AG08396 (cell line): ENCODE results near the gene KHDC1.
"Not testable (repeated sequence)": the region's sequence is repeated elsewhere in the genome, so short reads cannot be mapped to it uniquely, and the experiment has no call there.

Experiments used
- DNase-seq: peaks from one replicate; pipeline ENCODE4 v3.0.0; 2012; ENCODE audit warnings: low spot score, mixed read lengths

The KHDC1 gene, protein sequence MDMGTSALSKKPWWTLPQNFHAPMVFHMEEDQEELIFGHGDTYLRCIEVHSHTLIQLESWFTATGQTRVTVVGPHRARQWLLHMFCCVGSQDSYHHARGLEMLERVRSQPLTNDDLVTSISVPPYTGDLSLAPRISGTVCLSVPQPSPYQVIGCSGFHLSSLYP

DNA sequence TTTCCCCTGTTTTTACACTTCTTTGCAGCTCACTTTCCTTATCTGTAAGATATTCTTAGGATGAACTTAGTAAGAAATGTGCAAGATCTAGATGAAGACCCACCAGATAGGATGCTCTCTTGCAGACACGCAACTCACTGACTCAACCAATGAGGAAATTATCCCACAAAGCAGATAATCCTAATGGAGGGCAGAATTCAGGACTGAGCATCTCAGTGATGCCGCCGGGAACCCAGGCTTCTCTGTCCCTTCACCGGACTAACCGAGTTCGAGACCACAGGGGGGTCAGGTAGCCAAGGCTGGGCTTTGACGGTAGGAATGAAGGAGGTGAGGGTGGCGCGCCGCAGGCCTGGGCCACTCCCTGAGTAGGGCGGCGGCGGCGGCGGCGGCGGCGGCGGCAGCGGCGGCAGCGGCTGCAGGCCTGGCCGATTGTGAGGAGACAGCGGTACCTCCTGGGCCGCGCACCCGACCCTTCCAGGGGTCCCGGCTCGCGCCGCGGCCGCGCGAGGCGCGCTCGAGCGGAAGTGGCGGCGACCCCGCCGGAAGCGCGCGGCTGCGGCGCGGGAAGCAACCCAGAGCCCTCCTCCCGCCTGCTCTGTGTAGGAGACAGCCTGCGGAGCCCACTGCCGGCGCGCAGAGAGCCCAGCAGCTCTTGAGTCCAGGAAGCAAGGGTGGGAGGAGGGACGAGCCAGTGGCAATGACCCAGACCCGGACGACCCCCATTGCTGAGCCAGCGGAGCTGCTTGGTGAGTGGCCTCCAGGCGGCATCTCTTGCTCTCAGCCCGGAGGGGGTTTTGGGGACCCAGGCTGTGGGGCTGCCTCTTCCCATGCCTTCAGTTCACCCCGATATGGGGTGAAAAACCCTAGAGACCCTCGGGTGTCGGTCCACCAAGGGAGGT lies at the start of gene KHDC1:
Gene KHDC1, minus strand, starts transcription at position 526 of the 899 bp plus-strand sequence. CDS start 20,679 bp downstream, outside the sequence.
- DNase-seq = peak; percentile 83

DNA sequence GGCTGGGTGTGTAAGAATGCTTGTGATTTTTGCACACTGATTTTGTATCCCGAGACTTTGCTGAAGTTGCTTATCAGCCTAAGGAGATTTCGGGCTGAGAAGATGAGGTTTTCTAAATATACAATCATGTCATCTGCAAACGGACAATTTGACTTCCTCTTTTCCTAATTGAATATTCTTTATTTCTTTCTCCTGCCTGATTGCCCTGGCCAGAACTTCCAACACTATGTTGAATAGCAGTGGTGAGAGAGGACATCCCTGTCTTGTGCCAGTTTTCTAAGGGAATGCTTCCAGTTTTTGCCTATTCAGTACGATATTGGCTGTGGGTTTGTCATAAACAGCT lies 47.5 kb upstream of the KHDC1 start:
- DNase-seq = not testable (repeated sequence)

DNA sequence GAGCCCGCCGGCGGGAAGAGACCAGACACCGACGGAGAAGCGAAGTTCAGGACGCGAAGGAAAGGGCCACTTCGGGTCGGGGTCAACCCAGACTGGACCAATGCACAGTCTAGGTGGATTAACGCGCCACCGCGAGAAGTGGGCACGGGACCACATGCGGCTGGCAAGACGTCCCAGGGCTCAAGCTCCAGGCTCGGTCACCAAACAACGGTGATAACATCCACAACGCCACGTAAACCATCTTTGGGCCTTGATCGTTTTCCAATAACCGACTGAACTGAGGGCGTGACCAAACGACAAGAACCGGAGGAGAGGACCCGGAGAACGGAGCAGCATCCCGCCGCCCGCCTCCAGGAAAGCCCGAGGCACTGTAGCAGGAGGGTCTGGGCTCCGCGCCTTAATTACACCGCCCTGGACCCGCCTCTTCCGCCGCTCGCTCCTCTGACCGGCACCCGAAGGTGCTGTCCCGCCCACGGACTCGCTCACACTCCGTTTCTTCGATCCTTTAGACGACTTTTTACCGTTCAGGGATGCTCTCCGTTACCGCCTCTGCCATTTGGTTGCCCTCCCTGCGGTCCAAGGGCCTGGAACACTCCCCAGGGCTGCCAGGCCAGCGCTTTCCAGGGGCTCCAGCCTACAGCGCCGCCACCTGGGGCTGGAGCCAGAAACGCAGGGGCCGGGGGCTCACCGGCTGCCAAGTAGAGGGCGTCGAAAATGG lies 46.9 kb upstream of the KHDC1 start:
- peak; percentile 85 for DNase-seq

DNA sequence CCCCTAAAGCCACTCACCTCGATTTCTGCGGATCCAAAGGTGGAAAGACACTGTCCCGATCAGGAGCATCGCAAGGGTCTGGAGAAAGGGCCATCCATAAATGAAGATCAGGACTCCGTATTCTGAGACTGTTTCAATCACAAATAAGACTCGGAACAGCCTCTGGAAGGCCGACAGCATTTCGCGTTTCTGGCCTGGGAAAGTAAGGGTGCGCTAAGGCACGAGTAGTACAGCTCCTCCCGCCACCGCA lies 46.5 kb upstream of the KHDC1 start:
- no peak for DNase-seq

DNA sequence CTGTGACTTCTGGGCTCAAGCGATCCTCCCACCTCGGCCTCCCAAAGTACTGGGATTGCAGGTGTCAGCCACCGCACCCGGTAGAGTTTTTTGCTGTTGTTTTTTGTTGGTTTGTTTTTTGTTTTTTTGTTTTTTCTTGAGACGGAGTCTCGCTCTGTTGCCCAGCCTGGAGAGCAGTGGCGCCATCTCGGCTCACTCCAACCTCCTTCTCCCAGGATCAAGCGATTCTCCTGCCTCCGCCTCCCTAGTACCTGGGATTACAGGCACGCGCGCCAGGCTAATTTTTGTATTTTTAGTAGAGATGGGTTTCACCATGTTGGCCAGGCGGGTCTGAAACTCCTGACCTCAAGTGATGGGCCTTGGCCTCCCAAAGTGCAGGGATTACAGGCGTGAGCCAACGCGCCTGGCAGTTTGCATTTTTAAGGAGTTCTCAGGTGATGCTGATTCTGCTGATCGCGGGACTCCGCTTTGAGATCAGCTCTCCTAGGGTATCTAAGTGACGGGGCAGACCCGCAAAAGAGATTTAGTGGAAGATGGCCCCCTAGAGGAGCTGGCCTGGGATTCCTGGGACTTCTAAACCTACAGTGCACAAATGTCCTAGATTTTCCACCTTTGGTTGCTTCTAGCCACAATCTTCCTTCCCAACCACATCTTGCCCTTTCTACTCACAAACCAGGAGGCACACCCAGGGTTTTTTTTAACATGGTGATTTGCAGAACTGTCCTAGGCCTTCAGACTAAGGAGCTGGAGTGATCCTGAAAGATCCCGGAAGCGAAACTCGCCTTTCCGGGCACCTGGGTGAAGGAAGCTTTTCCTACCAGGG lies 45.9 kb upstream of the KHDC1 start:
- DNase-seq = no peak

DNA sequence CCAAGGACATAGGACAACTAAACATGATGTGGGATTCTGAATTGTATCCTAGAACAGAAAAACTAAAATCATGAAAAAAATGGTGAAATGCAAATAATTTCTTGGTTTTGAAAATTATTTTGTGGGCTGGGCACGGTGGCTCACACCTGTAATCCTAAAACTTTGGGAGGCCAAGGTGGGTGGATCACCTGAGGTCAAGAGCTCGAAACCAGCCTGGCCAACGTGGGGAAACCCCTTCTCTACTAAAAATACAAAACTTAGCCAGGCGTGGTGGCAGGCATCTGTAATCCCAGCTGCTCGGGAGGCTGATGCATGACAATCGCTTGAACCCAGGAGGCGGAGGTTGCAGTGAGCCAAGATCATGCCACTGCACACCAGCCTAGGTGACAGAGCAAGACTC lies 40.8 kb upstream of the KHDC1 start:
- DNase-seq = not testable (repeated sequence)

DNA sequence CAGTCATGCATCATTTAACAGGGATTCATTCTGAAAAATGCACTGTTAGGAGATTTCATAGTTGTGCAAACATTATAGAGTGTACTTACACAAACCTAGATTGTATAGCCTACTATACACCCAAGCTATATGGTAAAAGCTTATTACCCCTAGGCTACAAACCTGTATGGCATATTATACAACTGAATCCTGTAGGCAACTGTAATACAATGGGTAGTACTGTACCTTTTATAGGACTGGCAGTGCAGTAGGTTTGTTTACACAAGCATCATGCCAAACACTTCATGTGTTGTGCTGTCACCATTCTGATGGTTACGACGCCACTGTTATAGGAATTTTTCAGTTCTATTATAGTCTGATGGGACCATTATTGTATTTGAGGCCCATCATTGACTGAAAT lies 39.3 kb upstream of the KHDC1 start:
- DNase-seq = no peak

DNA sequence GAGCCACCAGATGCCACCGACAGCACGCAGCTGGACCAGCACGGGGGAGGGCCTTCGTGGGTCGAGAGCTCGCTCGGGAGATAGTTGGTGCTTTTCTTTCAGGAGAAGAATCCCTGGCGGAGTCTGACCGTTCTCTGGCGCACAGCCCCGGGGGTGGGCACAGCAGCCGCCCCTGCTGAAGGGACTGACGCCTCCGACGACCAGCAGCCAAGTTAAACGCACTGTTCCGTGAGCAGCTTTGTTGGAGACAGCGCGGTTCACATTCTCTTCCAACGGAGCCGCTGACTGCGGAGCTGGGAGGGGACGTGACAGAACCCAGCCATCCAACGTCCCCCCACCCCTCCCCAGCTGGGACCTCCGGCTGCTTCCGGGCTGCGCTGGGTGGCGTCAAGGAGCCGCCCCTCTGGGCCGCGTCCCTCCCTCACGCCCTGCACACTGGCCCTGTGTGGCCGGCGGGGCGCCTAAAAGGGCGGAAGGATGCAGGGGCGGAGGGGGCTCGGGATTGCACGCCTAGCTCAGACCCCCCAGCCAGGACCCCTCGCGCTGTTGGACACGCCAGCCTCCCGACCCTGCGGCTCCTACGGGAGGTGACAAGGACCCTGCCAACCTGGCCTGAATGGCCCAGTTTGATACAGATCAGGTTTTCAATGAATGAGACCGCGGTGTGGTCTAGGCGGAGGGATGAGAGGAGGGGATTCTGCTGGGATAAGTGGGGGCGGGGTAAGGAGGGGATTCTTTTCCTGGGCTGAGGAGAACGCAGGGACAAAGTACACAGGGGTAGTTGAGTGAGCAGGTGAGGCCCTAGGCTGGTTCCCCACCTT lies 36.4 kb upstream of the KHDC1 start:
- no peak for DNase-seq

DNA sequence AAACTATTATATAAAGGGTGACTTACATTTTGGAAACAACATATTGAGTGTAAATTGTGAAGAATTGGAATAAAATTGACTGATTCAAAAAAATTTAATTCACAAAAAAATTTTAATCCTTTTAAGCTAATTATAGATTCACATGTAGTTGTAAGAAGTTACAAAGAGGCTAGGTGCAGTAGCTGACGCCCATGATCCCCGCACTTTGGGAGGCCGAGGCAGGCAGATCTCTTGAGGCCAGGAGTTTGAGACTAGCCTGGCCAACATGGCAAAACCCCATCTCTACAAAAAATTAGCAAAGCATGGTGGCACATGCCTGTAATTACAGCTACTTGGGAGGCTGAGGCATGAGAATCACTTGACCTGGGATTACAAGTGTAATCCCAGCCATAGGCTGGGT lies 30.3 kb upstream of the KHDC1 start:
- DNase-seq = no peak

DNA sequence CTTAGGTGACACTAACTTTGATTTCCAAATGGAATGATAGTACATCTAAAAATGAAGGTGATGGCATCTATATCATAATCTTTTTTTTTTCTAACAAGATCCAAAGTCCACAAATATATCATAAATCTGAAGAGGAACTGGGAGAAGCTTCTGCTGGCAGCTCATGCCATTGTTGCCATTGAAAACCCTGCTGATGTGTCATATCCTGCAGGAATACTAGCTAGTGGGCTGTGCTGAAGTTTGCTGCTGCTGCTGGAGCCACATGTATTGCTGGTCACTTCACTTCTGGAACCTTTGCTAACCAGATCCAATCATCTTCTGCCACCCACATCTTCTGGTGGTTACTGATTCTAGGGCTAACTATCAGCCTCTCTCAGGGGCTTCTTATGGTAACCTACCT lies 27.4 kb upstream of the KHDC1 start:
- DNase-seq = no peak

DNA sequence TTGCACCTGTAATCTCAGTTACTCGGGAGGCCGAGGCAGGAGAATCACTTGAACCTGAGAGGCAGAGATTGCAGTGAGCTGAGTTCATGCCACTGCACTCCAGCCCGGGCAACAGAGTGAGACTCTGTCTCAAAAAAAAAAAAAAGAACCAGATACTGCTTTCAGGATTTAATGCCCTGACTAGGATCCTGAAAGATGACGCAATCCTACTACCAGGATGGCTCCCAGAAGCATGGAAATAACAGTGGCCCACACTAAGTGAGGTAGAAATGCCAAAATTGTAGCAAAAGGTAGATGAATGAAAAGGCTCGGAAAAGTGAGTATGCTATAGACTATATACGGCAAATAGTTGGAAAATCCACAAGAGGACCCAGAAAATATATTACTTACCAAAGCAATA lies 23.8 kb upstream of the KHDC1 start:
- DNase-seq = no peak

DNA sequence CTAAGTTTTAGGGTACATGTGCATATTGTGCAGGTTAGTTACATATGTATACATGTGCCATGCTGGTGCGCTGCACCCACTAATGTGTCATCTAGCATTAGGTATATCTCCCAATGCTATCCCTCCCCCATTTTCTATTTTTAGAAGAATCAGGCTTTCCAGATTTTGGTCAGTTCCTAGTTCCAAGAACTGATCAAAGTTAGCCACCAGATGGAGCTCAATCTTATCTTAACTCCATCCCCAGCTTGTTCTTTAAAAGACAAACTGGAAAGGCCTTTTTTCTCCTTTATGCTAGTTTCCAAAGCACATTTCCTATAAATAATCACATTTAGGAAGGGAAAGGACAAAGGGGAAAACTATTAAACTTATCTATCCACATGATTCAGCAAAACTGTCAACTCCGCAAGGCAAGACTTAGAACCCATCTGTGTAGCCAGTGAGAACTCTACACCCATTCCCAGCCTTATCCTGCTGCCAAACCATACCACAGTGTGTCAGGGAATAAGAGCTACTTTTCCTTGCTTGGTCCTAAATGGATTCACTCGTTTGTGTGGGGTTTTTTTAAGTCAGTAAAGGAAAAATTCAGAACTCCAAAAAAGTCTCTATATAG lies 22.8 kb upstream of the KHDC1 start:
- peak; percentile 77 for DNase-seq

DNA sequence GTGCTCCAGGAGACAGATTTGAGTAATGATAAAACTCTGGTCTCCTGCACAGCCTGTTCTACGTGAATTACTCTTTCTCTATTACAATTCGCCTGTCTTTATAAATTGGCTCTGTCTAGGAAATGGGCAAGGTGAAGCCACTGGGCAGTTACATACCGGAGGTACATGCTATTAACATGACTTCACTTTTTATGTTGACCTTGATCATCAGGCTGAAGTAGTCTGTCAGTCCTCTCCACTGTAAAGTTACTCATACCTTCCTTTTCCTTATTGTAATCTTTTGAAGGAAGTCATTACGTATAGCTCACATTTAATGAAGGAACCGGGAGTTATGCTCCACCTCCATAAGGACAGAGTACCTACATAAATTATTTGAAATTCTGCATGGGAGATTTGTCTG lies 19.9 kb upstream of the KHDC1 start:
- no peak for DNase-seq

DNA sequence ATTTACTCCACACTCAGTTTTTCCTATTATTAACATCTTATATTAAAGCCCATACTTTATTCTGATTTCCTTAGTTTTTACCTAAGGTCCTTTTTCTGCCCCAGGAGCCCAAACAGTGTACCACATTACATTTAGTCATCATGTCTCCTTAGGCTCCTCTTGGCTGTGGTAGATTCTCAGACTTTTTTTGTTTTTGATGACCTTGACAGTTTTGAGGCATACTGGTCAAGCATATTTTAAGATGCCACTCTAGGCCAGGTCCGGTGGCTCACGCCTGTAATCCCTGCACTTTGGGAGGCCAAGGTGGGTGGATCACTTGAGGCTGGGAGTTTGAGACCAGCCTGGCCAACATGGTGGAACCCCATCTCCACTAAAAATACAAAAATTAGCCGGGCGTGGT lies 18.7 kb upstream of the KHDC1 start:
- DNase-seq = not testable (repeated sequence)

DNA sequence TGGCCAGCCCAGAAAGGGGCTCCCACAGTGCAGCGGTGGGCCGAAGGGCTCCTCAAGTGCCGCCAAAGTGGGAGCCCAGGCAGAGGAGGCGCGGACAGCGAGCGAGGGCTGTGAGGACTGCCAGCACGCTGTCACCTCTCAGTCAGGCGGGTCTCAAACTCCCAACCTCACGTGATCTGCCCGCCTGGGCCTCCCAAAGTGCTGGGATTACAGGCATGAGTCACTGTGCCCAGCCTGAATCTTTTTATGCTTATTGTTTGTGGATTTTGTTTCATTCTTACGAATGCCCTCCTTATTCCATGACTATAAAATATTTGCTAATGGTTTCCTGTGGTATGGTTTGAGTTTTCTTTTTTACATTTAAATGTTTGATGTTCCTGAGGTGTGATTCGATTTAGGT lies 6.3 kb upstream of the KHDC1 start:
- not testable (repeated sequence) for DNase-seq

DNA sequence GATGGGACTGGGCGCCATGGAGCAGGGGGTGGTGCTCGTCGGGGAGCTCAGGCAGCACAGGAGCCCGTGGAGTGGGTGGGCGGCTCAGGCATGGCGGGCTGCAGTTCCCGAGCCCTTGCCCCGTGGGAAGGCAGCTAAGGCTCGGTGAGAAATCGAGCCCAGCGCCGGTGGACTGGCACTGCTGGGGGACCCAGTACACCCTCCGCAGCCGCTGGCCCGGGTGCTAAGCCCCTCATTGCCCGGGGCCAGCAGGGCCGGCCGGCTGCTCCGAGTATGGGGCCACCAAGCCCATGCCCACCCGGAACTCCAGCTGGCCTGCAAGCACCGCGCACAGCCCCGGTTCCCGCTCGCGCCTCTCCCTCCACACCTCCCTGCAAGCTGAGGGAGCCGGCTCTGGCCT lies 5.9 kb upstream of the KHDC1 start:
- DNase-seq = not testable (repeated sequence)

DNA sequence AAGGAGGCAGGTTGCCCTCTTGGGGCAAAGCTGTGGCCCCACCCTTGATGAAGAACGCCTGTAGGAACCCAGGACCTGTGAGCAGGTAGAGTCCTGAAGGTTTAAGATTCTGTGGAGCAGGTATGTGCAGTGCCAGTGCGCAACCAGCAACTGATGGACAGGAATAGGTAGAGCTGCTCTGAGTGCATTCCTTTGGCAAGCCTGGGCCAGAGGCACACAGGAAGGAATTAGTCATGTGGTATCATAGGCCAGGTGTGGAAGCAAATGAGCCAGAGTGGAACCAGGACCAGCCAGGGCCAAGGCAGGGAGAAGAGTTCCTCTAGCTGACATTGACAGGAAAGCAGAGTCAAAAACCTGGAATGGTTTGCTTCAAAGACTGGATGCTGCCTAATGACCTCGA lies 1.4 kb upstream of the KHDC1 start:
- DNase-seq = no peak

DNA sequence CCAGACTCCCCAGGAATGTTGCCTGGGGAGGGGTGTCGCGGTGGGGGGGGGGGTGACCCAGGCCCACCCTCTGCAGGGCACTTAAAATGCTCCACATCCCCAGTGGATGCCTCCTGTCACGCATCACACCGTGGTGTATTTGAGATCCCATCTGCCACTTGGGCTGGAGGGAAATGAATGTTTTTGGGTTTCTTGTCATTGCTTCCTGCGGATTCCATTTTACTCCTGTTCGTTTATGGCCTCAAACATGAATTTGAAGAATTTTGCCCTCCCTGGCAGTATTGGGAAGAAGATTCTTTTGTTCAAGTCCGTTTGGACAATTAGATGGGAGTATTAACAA lies 544 bp upstream of the KHDC1 start:
- DNase-seq = peak; percentile 20

DNA sequence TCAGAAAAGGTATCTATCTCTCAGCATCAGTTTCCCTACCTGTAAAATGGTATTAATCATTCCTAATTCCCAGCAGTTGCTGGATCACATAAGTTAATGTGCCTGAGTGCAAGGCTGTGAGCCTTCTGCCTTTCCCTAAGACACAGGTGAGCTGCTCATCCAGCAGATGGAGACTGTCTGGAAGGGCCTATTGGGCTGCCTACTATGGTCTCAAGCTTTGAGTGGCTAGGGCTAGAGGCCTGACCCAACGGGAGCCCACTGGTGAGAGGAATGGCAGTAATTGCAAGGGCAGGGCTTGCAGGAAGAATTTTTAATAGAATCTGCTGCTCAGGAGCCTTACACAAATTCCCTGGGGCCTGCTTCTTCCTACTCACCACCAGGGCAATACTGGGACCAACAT lies 4.3 kb downstream of the KHDC1 start:
- no peak for DNase-seq

DNA sequence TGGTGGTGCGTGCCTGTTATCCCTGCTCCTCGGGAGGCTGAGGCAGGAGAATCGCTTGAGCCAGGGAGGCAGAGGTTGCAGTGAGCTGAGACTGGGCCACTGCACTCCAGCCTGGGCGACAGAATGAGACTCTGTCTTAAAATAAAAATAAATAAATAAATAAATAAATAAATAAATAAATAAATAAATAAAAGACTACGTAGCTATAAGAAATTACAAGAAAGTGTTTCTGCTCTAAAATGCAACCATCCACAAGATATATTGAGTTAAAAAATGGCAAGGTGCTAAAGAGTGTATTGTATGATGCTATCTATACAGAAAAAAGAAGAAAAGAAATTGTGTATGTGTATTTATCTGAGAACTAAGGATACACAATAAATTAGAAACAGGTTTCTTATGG lies 8.7 kb downstream of the KHDC1 start:
- DNase-seq = not testable (repeated sequence)

DNA sequence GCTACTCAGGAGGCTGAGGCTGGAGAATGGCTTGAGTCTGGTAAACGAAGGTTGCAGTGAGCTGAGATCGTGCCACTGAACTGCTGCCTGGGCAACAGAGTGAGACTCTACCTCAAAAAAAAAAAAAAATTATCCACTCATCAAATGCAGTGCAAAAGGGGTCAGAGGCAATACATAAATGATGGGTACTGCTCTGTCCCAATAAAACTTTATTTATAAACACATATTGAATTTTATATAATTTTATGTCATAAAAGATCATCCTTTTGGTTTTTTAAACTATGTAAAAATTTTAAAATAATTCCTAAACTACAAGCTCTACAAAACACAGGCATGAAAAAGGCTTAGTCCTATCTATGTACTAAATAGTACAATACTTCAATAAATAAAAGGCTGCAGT lies 10.3 kb downstream of the KHDC1 start:
- DNase-seq = no peak
